HL-60 (cell line): ENCODE measurements around the gene PIGK.

Experiments used
- DNase-seq, 2 experiments: peaks; one replicate each; pipeline ENCODE4 v3.0.0-alpha.2; 2010 to 2020; ENCODE audit warnings: low read depth in 1 of 2, low spot score in 1 of 2
- H3K27ac ChIP-seq: fragments of 250-450 bp; sonication (Bioruptor Pico); replicated peaks from 2 replicates; pipeline ENCODE4 v1.5.1; 2020; ENCODE audit warnings: mild to moderate bottlenecking, moderate library complexity
- H3K27me3 ChIP-seq: fragments of 250-450 bp; sonication (Bioruptor Pico); 2 replicates; pipeline ENCODE4 v1.5.1; 2021; ENCODE audit warnings: mild to moderate bottlenecking, moderate library complexity; ENCODE audit not compliant: insufficient read depth, poor library complexity, severe bottlenecking
- H3K4me3 ChIP-seq: replicated peaks from 2 replicates; pipeline ENCODE4 v1.5.1; 2011; ENCODE audit warnings: mild to moderate bottlenecking, control low read depth, low read length; ENCODE audit not compliant: insufficient read depth
- GABPA ChIP-seq: IDR thresholded peaks from 2 replicates; pipeline ENCODE4 v1.6.1; 2012; ENCODE audit warnings: low read depth
- POLR2AphosphoS5 ChIP-seq: IDR thresholded peaks from 2 replicates; pipeline ENCODE4 v1.6.1; 2012; ENCODE audit warnings: low read depth
- SPI1 ChIP-seq: IDR thresholded peaks from 2 replicates; pipeline ENCODE4 v1.6.1; 2012; ENCODE audit warnings: low read depth, mild to moderate bottlenecking, borderline replicate concordance
- TF ChIP-seq, protein P1 (sequence below): IDR thresholded peaks from one replicate; pipeline ENCODE4 v1.5.1; 2011; ENCODE audit warnings: low read length, control low read depth, inconsistent platforms; ENCODE audit not compliant: insufficient read depth
- TF ChIP-seq, protein P2 (sequence below): IDR thresholded peaks from 2 replicates; pipeline ENCODE4 v1.6.1; 2012; ENCODE audit warnings: low read depth; ENCODE audit not compliant: insufficient replicate concordance

PIGK gene

DNA sequence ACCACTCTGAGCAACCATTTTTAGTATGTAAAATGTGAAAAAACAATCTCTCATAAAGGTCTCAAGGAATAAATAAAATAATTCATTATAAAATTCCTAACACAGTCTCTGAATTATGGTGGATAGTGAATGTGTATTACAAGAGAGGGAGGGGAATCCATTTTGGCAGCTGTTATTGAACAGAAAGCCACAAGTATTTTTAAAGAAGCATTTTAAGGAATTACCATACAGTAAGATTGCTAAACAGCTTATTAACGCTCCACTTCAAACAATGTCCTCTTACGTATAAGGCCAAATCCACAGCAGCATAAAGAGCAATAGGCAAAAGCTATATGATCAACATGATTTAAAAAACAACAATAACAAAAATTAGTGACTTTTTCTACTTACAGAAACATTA, 18.4 kb downstream of the PIGK start:
- no peak for DNase-seq
- Histone ChIP-seq H3K27me3 (no peaks in the 10 kb centered on the region), H3K4me3 (no peak overlapping the region), H3K27ac (no peak overlapping the region)
- TF ChIP-seq, protein P1, sequence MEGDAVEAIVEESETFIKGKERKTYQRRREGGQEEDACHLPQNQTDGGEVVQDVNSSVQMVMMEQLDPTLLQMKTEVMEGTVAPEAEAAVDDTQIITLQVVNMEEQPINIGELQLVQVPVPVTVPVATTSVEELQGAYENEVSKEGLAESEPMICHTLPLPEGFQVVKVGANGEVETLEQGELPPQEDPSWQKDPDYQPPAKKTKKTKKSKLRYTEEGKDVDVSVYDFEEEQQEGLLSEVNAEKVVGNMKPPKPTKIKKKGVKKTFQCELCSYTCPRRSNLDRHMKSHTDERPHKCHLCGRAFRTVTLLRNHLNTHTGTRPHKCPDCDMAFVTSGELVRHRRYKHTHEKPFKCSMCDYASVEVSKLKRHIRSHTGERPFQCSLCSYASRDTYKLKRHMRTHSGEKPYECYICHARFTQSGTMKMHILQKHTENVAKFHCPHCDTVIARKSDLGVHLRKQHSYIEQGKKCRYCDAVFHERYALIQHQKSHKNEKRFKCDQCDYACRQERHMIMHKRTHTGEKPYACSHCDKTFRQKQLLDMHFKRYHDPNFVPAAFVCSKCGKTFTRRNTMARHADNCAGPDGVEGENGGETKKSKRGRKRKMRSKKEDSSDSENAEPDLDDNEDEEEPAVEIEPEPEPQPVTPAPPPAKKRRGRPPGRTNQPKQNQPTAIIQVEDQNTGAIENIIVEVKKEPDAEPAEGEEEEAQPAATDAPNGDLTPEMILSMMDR: no peak
- no peak for TF ChIP-seq SPI1
- TF ChIP-seq GABPA: no peak
- TF ChIP-seq, protein P2, sequence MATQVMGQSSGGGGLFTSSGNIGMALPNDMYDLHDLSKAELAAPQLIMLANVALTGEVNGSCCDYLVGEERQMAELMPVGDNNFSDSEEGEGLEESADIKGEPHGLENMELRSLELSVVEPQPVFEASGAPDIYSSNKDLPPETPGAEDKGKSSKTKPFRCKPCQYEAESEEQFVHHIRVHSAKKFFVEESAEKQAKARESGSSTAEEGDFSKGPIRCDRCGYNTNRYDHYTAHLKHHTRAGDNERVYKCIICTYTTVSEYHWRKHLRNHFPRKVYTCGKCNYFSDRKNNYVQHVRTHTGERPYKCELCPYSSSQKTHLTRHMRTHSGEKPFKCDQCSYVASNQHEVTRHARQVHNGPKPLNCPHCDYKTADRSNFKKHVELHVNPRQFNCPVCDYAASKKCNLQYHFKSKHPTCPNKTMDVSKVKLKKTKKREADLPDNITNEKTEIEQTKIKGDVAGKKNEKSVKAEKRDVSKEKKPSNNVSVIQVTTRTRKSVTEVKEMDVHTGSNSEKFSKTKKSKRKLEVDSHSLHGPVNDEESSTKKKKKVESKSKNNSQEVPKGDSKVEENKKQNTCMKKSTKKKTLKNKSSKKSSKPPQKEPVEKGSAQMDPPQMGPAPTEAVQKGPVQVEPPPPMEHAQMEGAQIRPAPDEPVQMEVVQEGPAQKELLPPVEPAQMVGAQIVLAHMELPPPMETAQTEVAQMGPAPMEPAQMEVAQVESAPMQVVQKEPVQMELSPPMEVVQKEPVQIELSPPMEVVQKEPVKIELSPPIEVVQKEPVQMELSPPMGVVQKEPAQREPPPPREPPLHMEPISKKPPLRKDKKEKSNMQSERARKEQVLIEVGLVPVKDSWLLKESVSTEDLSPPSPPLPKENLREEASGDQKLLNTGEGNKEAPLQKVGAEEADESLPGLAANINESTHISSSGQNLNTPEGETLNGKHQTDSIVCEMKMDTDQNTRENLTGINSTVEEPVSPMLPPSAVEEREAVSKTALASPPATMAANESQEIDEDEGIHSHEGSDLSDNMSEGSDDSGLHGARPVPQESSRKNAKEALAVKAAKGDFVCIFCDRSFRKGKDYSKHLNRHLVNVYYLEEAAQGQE: no peak
- no peak for TF ChIP-seq POLR2AphosphoS5

DNA sequence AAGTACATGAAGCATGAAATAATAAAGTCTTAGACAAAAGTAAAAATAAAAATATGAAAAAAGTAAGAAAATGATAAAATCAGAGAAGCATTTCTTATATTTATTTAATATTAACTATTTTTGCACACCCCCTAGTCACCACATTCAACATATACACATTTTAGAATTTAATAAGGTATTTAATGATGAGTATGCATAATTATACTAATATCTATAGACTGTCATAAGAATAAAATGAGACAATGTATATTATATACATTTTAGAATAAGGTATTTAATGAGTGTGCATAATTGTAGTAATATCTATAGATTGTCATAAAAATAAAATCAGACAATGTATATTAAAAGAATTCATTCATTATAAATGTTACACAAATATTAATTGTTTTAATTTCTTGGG, 18.9 kb downstream of the PIGK start:
- H3K27ac ChIP-seq: no peak overlapping the region
- H3K4me3 ChIP-seq: no peak overlapping the region
- no peaks in the 10 kb centered on the region for H3K27me3 ChIP-seq
- DNase-seq: no peak
- TF ChIP-seq, protein P1: no peak
- TF ChIP-seq, protein P2: no peak
- no peak for TF ChIP-seq GABPA
- no peak for TF ChIP-seq POLR2AphosphoS5
- TF ChIP-seq SPI1: no peak

DNA sequence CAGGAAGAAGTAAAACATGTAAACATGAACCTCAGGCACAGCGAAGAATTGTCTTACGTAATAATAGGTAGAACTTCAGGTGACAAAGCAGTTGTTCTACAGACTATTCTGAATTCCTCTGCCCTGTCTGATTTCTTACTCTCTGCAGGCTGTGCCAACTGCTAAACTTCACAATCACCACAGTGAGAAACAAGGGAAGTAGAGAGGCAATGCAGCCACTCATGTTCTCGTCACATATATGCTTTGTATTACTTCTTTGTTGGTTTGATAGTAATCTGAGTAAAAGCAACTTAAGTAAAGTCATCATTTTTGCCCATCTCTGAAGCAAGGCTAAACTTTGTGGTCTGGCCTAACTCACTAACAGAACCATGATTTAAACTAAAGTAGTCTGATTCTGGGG, 21.9 kb downstream of the PIGK start:
- no peak for TF ChIP-seq SPI1
- TF ChIP-seq, protein P2: no peak
- no peak for TF ChIP-seq GABPA
- TF ChIP-seq, protein P1: no peak
- TF ChIP-seq POLR2AphosphoS5: no peak
- Histone ChIP-seq H3K27ac (no peak overlapping the region), H3K4me3 (no peak overlapping the region), H3K27me3 (no peaks in the 10 kb centered on the region)
- DNase-seq: no peak
